ENCODE results near the gene TGFB1.

The TGFB1 gene

DNA sequence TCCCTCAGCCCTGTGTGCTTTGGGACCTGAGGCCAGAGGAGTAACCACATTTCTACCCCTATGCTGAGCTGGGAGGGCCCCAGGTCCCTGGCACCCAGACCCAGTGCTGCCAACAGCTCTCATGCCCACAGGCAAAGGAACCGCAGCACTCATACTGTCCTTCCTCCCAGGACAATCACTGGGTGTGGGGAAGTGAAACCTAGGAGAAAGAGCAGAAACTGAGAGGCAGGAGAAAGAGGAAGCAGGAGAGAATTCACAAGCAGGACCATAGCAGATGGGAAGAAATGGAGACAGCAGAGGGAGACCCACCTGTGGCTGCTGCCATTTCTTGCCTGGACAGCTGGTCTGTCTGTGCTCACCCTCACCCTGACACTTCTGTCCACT lies 24.9 kb downstream of the TGFB1 start:
- Histone ChIP-seq H2AK5ac (ENCODE audit: low read length) (peak overlapping the region; percentile 60), H3K56ac (ENCODE audit: low read length) (peak overlapping the region; percentile 94), H3K23ac (ENCODE audit: low read length) (no peak overlapping the region), H4K8ac (ENCODE audit: low read depth, low read length) (no peak overlapping the region), H3K18ac (ENCODE audit: low read length) (no peak overlapping the region), H2BK5ac (ENCODE audit: low read length) (peak overlapping the region; percentile 49), H3K79me2 (ENCODE audit: control insufficient read depth, insufficient read depth, low read length) (peaks cover 2% of the 10 kb centered on the region), H2BK15ac (replicated peaks; ENCODE audit: low read depth) (no peak overlapping the region), H3K4me3 (ENCODE audit: low read length) (no peak overlapping the region), H3K27ac (ENCODE audit: low read depth, low read length) (peak overlapping the region; percentile 17), H3K4me1 (ENCODE audit: control insufficient read depth, low read depth, low read length) (peaks cover 25% of the 10 kb centered on the region), H3K4ac (ENCODE audit: low read depth, low read length) (no peak overlapping the region), H3K9ac (ENCODE audit: low read length) (no peak overlapping the region), H3K27me3 (ENCODE audit: insufficient read depth, low read length, poor library complexity) (no peaks in the 10 kb centered on the region), H4K5ac (ENCODE audit: low read length) (no peak overlapping the region), H3K36me3 (ENCODE audit: control insufficient read depth, insufficient read depth, low read length) (peaks cover 1% of the 10 kb centered on the region), H2BK120ac (ENCODE audit: low read depth, low read length) (no peak overlapping the region), H3K4me2 (ENCODE audit: low read length) (no peak overlapping the region), H3K79me1 (ENCODE audit: low read length) (peaks cover 2% of the 10 kb centered on the region)
- WGBS (ENCODE audit: extremely low coverage, insufficient coverage, low lambda C conversion rate): no CpG with 5 or more reads among the region's 1 CpG
- DNase-seq: no peak

DNA sequence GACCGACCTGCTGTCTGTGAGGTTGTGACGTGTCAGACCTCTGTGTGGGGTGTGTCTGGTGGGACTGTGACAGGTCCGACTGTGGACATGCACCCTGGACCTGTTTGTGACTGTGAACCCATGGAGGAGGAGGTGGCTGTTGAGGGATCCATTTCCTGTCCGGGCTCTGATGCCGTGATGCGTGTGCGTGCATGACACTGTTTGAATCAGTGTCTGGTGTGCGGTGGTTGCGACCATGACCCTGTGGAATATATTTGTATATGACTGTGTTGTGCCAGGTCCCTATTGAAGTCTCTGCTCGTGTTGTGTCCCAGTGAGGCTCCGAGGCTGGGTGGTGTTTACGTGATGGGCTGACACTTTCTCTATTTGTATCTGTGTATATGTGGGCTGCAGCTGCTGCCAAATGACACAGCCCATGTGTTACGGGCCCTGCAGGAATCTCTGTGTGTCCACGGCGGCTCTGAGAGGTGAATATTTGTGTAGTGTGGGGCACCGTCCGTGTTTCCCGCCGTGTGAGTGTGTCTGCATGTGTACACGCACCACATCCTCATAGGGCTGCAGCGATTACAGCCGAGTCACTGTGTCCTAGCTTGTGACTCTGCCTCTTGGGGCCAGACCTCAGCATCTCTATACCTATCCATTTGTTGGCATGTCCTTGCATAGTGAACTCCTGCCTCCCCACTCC lies 25.4 kb downstream of the TGFB1 start:
- H3K36me3 ChIP-seq (ENCODE audit: control insufficient read depth, insufficient read depth, low read length): peaks cover 1% of the 10 kb centered on the region
- H2BK120ac ChIP-seq (ENCODE audit: low read depth, low read length): no peak overlapping the region
- H3K27me3 ChIP-seq (ENCODE audit: insufficient read depth, low read length, poor library complexity): no peaks in the 10 kb centered on the region
- peak overlapping the region; percentile 94 for H3K56ac ChIP-seq (ENCODE audit: low read length)
- peaks cover 29% of the 10 kb centered on the region for H3K4me1 ChIP-seq (ENCODE audit: control insufficient read depth, low read depth, low read length)
- H2AK5ac ChIP-seq (ENCODE audit: low read length): peak overlapping the region; percentile 84
- H3K9ac ChIP-seq (ENCODE audit: low read length): peak overlapping the region; percentile 56
- H3K79me2 ChIP-seq (ENCODE audit: control insufficient read depth, insufficient read depth, low read length): peaks cover 2% of the 10 kb centered on the region
- H3K4me3 ChIP-seq (ENCODE audit: low read length): no peak overlapping the region
- H3K4ac ChIP-seq (ENCODE audit: low read depth, low read length): no peak overlapping the region
- no peak overlapping the region for H3K4me2 ChIP-seq (ENCODE audit: low read length)
- no peak for DNase-seq
- peak overlapping the region; percentile 92 for H3K27ac ChIP-seq (ENCODE audit: low read depth, low read length)
- H4K5ac ChIP-seq (ENCODE audit: low read length): no peak overlapping the region
- no peak overlapping the region for H2BK15ac ChIP-seq (replicated peaks; ENCODE audit: low read depth)
- no CpG with 5 or more reads among the region's 22 CpGs for WGBS (ENCODE audit: extremely low coverage, insufficient coverage, low lambda C conversion rate)
- H3K18ac ChIP-seq (ENCODE audit: low read length): peak overlapping the region; percentile 60
- no peak overlapping the region for H4K8ac ChIP-seq (ENCODE audit: low read depth, low read length)
- H2BK5ac ChIP-seq (ENCODE audit: low read length): peak overlapping the region; percentile 88
- H3K79me1 ChIP-seq (ENCODE audit: low read length): peaks cover 2% of the 10 kb centered on the region
- no peak overlapping the region for H3K23ac ChIP-seq (ENCODE audit: low read length)

GRCh38 chr19:41327576-41328156 lies 26.1 kb downstream of the TGFB1 start:
- no peak overlapping the region for H2BK15ac ChIP-seq (replicated peaks; ENCODE audit: low read depth)
- H4K8ac ChIP-seq (ENCODE audit: low read depth, low read length): no peak overlapping the region
- peaks cover 1% of the 10 kb centered on the region for H3K36me3 ChIP-seq (ENCODE audit: control insufficient read depth, insufficient read depth, low read length)
- peak overlapping the region; percentile 39 for H2BK120ac ChIP-seq (ENCODE audit: low read depth, low read length)
- peaks cover 2% of the 10 kb centered on the region for H3K79me1 ChIP-seq (ENCODE audit: low read length)
- peak overlapping the region; percentile 94 for H3K56ac ChIP-seq (ENCODE audit: low read length)
- H2BK5ac ChIP-seq (ENCODE audit: low read length): peak overlapping the region; percentile 99
- H4K5ac ChIP-seq (ENCODE audit: low read length): no peak overlapping the region
- H3K4ac ChIP-seq (ENCODE audit: low read depth, low read length): peak overlapping the region; percentile 84
- no peak overlapping the region for H3K4me2 ChIP-seq (ENCODE audit: low read length)
- H3K79me2 ChIP-seq (ENCODE audit: control insufficient read depth, insufficient read depth, low read length): peaks cover 2% of the 10 kb centered on the region
- H3K9ac ChIP-seq (ENCODE audit: low read length): peak overlapping the region; percentile 72
- H3K18ac ChIP-seq (ENCODE audit: low read length): peak overlapping the region; percentile 60
- no CpG with 5 or more reads among the region's 33 CpGs for WGBS (ENCODE audit: extremely low coverage, insufficient coverage, low lambda C conversion rate)
- H3K23ac ChIP-seq (ENCODE audit: low read length): peak overlapping the region; percentile 16
- DNase-seq: no peak
- H3K4me3 ChIP-seq (ENCODE audit: low read length): no peak overlapping the region
- H3K4me1 ChIP-seq (ENCODE audit: control insufficient read depth, low read depth, low read length): peaks cover 35% of the 10 kb centered on the region
- H3K27me3 ChIP-seq (ENCODE audit: insufficient read depth, low read length, poor library complexity): no peaks in the 10 kb centered on the region
- peak overlapping the region; percentile 84 for H2AK5ac ChIP-seq (ENCODE audit: low read length)
- H3K27ac ChIP-seq (ENCODE audit: low read depth, low read length): peak overlapping the region; percentile 92

DNA sequence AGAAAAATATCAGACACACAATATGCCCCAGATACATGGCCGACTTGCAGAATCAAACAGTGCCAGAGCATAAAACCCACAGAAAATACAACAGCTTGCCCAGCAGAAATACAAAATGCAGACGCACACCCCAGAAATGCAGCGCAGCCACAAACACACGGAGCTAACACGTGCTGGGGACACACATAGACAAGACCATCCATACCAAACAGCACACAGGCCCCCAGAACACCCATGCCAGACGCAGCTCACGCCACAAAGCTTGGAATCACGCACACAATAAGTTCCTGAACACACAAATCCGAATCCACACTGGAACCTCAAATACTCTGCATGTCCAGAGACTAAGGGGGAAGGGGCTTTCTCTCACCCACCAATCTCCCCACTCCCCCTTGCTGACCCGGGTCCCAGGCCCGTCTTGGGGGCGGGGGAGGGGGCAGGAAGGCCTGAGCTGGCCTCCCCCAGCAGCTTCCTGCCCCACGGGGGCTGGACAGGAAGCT lies 26.6 kb downstream of the TGFB1 start:
- Histone ChIP-seq H3K79me2 (ENCODE audit: control insufficient read depth, insufficient read depth, low read length) (peaks cover 2% of the 10 kb centered on the region), H3K4ac (ENCODE audit: low read depth, low read length) (peak overlapping the region; percentile 84), H3K4me3 (ENCODE audit: low read length) (no peak overlapping the region), H2BK5ac (ENCODE audit: low read length) (peak overlapping the region; percentile 99), H3K79me1 (ENCODE audit: low read length) (peaks cover 2% of the 10 kb centered on the region), H4K5ac (ENCODE audit: low read length) (peak overlapping the region; percentile 77), H3K9ac (ENCODE audit: low read length) (peak overlapping the region; percentile 72), H4K8ac (ENCODE audit: low read depth, low read length) (no peak overlapping the region), H3K18ac (ENCODE audit: low read length) (peak overlapping the region; percentile 60), H3K56ac (ENCODE audit: low read length) (peak overlapping the region; percentile 94), H2AK5ac (ENCODE audit: low read length) (peak overlapping the region; percentile 99), H2BK120ac (ENCODE audit: low read depth, low read length) (peak overlapping the region; percentile 39), H3K27me3 (ENCODE audit: insufficient read depth, low read length, poor library complexity) (no peaks in the 10 kb centered on the region), H3K4me2 (ENCODE audit: low read length) (peak overlapping the region; percentile 15), H3K36me3 (ENCODE audit: control insufficient read depth, insufficient read depth, low read length) (peaks cover 1% of the 10 kb centered on the region), H3K23ac (ENCODE audit: low read length) (peak overlapping the region; percentile 99), H2BK15ac (replicated peaks; ENCODE audit: low read depth) (no peak overlapping the region), H3K4me1 (ENCODE audit: control insufficient read depth, low read depth, low read length) (peaks cover 37% of the 10 kb centered on the region), H3K27ac (ENCODE audit: low read depth, low read length) (peak overlapping the region; percentile 92)
- DNase-seq: no peak
- no CpG with 5 or more reads among the region's 13 CpGs for WGBS (ENCODE audit: extremely low coverage, insufficient coverage, low lambda C conversion rate)

DNA sequence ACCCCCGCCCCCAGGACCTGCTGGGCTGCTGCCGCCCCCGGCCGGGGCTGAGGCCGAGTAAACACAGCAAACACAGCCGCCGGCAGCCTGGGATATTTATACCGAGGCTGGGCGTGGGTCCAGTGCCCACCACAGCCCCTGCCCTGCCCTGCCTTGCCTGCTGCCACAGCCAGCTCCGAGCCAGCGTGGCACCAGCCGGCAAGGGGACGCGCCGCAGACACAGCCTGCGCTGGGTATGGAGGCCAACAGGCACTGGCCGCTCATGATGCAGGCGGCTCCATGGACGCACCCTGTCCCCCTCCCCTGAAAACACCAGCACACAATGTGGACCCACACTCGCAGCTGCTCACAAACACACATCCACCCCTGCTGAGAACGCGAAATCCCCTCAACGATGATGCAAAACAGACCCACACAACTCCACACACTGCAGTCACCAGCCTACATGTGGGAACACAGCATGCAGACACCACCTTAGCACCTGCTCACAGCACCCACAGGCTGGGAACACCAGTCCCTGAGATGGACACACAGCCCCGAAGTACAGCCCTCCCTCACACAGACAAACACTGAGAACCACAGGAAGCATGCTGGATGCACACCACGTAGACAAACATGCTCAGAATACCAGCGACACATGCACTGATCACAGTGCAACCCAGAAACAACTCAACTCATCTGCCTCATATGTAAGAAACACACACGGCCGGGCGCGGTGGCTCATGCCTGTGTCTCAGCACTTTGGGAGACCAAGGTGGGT lies 27.6 kb downstream of the TGFB1 start:
- peak overlapping the region; percentile 86 for H2BK120ac ChIP-seq (ENCODE audit: low read depth, low read length)
- H4K5ac ChIP-seq (ENCODE audit: low read length): peak overlapping the region; percentile 96
- no peak overlapping the region for H3K4me3 ChIP-seq (ENCODE audit: low read length)
- no peaks in the 10 kb centered on the region for H3K27me3 ChIP-seq (ENCODE audit: insufficient read depth, low read length, poor library complexity)
- peak overlapping the region; percentile 99 for H2AK5ac ChIP-seq (ENCODE audit: low read length)
- no peak overlapping the region for H4K8ac ChIP-seq (ENCODE audit: low read depth, low read length)
- peaks cover 38% of the 10 kb centered on the region for H3K4me1 ChIP-seq (ENCODE audit: control insufficient read depth, low read depth, low read length)
- H3K18ac ChIP-seq (ENCODE audit: low read length): peak overlapping the region; percentile 86
- peak overlapping the region; percentile 39 for H3K4me2 ChIP-seq (ENCODE audit: low read length)
- peak overlapping the region; percentile 99 for H3K27ac ChIP-seq (ENCODE audit: low read depth, low read length)
- WGBS (ENCODE audit: extremely low coverage, insufficient coverage, low lambda C conversion rate): no CpG with 5 or more reads among the region's 30 CpGs
- H3K36me3 ChIP-seq (ENCODE audit: control insufficient read depth, insufficient read depth, low read length): peaks cover 1% of the 10 kb centered on the region
- peaks cover 2% of the 10 kb centered on the region for H3K79me1 ChIP-seq (ENCODE audit: low read length)
- H3K23ac ChIP-seq (ENCODE audit: low read length): peak overlapping the region; percentile 66
- H3K9ac ChIP-seq (ENCODE audit: low read length): peak overlapping the region; percentile 70
- H3K56ac ChIP-seq (ENCODE audit: low read length): peak overlapping the region; percentile 95
- peak overlapping the region; percentile 92 for H3K4ac ChIP-seq (ENCODE audit: low read depth, low read length)
- peaks cover 2% of the 10 kb centered on the region for H3K79me2 ChIP-seq (ENCODE audit: control insufficient read depth, insufficient read depth, low read length)
- no peak for DNase-seq
- H2BK15ac ChIP-seq (replicated peaks; ENCODE audit: low read depth): no peak overlapping the region
- peak overlapping the region; percentile 100 for H2BK5ac ChIP-seq (ENCODE audit: low read length)
